Measurements from ENCODE around the gene CREBBP.

The CREBBP gene

DNA sequence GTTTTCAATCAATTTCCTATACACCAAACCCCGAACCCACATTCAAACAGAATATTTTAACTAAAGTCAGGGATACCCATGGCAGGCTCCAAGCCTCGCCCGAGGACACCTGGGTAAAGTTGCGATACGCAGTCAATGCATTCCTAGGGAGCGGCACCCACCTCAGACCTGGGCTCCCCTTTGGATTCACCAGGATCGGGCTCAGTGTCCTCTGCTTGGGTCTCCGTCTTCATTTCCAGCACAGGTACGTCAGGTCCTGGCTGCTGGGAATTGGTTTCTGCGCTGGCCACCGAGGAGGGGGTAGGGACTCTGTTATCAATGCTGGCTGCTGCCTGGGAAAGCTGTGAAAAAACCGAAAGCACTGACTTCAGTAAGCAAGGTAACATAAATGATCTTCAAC lies 111.5 kb downstream of the CREBBP start:
- TF ChIP-seq POLR2AphosphoS5 (IDR thresholded peaks at IDR 0.05; ENCODE audit: low read depth, low read length): no peak
- no peak for TF ChIP-seq FOXP2 (optimal IDR thresholded peaks at IDR 0.05; ENCODE audit: borderline replicate concordance, extremely low read depth, extremely low read length, insufficient read depth)
- TF ChIP-seq SIN3A (IDR thresholded peaks at IDR 0.05; ENCODE audit: borderline replicate concordance, insufficient read depth, low read length): no peak

DNA sequence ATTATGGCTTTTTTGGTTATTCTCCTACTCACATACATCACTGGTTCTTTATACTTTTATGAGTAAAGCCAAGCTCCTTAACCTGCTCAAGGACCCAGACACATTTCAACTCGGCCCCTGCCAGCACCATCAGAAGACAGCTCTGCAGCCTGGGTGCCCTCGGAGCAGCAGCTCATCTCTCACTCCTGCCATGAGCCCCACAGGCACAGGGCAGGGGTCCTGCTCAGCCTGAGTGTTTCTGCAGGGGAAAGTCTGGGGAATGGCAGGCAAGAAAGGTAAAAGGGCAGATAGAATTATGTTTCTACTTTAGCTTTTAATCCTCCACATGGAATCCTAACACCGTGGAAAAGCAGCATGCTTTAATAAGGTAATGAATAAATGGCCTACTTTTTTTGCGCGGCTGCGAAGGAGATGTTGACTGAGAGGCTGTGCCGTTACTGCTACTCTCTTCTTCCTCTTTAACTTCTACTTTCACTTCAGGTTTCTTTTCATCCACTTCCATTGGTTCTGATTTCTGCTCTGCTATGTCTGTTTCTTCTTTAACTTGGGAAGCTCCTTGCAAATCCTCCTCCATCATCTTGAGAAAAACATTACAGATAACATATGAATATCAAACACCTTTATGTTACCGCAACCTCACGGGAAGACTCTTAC lies 113.1 kb downstream of the CREBBP start:
- TF ChIP-seq, protein P1, sequence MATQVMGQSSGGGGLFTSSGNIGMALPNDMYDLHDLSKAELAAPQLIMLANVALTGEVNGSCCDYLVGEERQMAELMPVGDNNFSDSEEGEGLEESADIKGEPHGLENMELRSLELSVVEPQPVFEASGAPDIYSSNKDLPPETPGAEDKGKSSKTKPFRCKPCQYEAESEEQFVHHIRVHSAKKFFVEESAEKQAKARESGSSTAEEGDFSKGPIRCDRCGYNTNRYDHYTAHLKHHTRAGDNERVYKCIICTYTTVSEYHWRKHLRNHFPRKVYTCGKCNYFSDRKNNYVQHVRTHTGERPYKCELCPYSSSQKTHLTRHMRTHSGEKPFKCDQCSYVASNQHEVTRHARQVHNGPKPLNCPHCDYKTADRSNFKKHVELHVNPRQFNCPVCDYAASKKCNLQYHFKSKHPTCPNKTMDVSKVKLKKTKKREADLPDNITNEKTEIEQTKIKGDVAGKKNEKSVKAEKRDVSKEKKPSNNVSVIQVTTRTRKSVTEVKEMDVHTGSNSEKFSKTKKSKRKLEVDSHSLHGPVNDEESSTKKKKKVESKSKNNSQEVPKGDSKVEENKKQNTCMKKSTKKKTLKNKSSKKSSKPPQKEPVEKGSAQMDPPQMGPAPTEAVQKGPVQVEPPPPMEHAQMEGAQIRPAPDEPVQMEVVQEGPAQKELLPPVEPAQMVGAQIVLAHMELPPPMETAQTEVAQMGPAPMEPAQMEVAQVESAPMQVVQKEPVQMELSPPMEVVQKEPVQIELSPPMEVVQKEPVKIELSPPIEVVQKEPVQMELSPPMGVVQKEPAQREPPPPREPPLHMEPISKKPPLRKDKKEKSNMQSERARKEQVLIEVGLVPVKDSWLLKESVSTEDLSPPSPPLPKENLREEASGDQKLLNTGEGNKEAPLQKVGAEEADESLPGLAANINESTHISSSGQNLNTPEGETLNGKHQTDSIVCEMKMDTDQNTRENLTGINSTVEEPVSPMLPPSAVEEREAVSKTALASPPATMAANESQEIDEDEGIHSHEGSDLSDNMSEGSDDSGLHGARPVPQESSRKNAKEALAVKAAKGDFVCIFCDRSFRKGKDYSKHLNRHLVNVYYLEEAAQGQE (IDR thresholded peaks at IDR 0.05; ENCODE audit: insufficient read depth in 1 of 2, low read depth in 2 of 2, low read length in 2 of 2): no peak
- TF ChIP-seq SIN3A (IDR thresholded peaks at IDR 0.05; ENCODE audit: borderline replicate concordance, insufficient read depth, low read length) (no peak), TAF1 (IDR thresholded peaks at IDR 0.05; ENCODE audit: borderline replicate concordance, insufficient read depth, low read length) (no peak), POLR2AphosphoS5 (IDR thresholded peaks at IDR 0.05; ENCODE audit: low read depth, low read length) (no peak), FOXP2 (optimal IDR thresholded peaks at IDR 0.05; ENCODE audit: borderline replicate concordance, extremely low read depth, extremely low read length, insufficient read depth) (no peak)

DNA sequence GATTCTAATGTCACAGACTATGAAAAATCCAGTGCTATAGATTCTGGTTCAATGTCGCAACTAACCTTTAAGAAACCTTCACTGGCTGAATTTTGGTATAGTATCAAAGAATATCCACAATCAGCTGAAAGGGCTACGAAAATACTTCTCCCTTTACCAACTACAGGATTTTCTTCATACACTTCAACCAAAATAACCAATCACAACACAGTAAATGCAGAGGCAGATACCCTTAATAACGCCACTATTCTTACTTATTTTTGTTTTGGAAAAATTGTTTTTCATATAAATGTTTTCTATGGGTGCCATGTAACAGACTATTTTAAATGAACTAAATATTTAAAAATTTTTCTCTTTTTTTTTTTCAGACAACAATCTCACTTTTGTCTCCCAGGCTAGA lies 114.3 kb downstream of the CREBBP start:
- TF ChIP-seq, protein P1 (IDR thresholded peaks at IDR 0.05; ENCODE audit: insufficient read depth in 1 of 2, low read depth in 2 of 2, low read length in 2 of 2): no peak
- TF ChIP-seq TAF1 (IDR thresholded peaks at IDR 0.05; ENCODE audit: borderline replicate concordance, insufficient read depth, low read length): no peak
- TF ChIP-seq FOXP2 (optimal IDR thresholded peaks at IDR 0.05; ENCODE audit: borderline replicate concordance, extremely low read depth, extremely low read length, insufficient read depth): no peak
- no peak for TF ChIP-seq POLR2AphosphoS5 (IDR thresholded peaks at IDR 0.05; ENCODE audit: low read depth, low read length)
- TF ChIP-seq SIN3A (IDR thresholded peaks at IDR 0.05; ENCODE audit: borderline replicate concordance, insufficient read depth, low read length): no peak

DNA sequence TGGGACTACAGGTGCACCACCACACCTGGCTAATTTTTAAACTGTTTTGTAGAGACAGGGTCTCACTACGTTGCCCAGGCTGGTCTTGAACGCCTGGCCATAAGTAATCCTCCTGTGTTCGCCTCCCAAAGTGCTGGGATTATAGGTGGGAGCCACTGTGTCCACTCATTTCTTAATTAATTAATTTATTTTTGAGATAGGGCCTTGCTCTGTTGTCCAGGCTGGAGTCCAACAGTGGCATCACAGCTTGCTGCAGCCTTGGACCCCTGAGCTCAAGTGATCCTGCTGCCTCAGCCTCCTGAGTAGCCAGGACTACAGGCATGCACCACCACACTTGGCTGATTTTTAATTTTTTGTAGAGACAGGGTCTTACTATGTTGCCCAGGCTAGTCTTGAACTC lies 116.1 kb downstream of the CREBBP start:
- TF ChIP-seq, protein P1 (IDR thresholded peaks at IDR 0.05; ENCODE audit: insufficient read depth in 1 of 2, low read depth in 2 of 2, low read length in 2 of 2): no peak
- no peak for TF ChIP-seq TAF1 (IDR thresholded peaks at IDR 0.05; ENCODE audit: borderline replicate concordance, insufficient read depth, low read length)
- TF ChIP-seq SIN3A (IDR thresholded peaks at IDR 0.05; ENCODE audit: borderline replicate concordance, insufficient read depth, low read length): no peak
- TF ChIP-seq FOXP2 (optimal IDR thresholded peaks at IDR 0.05; ENCODE audit: borderline replicate concordance, extremely low read depth, extremely low read length, insufficient read depth): no peak
- TF ChIP-seq POLR2AphosphoS5 (IDR thresholded peaks at IDR 0.05; ENCODE audit: low read depth, low read length): no peak

DNA sequence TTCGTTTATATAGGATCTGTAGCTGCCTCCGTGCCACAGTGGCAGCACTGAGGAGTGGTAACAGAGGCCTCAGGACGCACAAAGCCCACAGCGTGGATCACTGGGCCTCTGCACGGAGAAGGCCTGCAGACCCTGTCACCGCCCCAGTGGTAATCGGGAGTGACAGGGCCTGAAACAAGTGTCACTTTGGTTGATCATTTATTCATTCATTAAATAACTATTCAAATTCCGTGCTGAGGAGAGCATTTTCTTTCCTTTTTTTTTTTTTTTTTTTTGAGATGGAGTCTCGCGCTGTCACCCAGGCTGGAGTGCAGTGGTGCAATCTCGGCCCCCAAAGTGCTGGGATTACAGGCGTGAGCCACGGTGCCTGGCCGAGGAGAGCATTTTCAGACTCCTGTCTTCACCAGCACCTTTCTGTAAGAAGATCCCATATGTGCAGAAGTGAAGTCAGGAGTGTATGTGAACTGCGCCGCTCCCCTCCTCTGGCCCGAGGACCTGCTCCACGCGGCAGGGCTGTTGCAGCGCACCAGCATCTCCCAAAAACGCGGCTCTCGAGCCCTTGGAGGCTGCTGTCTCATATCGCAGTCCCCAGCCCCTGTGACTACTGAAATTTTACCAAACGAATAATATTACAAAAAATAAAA lies 118.3 kb downstream of the CREBBP start:
- TF ChIP-seq SIN3A (IDR thresholded peaks at IDR 0.05; ENCODE audit: borderline replicate concordance, insufficient read depth, low read length): no peak
- TF ChIP-seq, protein P1 (IDR thresholded peaks at IDR 0.05; ENCODE audit: insufficient read depth in 1 of 2, low read depth in 2 of 2, low read length in 2 of 2): no peak
- TF ChIP-seq POLR2AphosphoS5 (IDR thresholded peaks at IDR 0.05; ENCODE audit: low read depth, low read length): no peak
- TF ChIP-seq FOXP2 (optimal IDR thresholded peaks at IDR 0.05; ENCODE audit: borderline replicate concordance, extremely low read depth, extremely low read length, insufficient read depth): no peak
- no peak for TF ChIP-seq TAF1 (IDR thresholded peaks at IDR 0.05; ENCODE audit: borderline replicate concordance, insufficient read depth, low read length)
